GM21360 (cell line): ENCODE results near the gene PKD2L1.
A peak's percentile ranks its signal among the peaks of the same experiment; 100 is the strongest.
"Not testable (repeated sequence)": the region's sequence is repeated elsewhere in the genome, so short reads cannot be mapped to it uniquely, and the experiment has no call there.

Experiments used
- ATAC-seq: cut with Tn5 transposase; IDR thresholded peaks from one replicate; pipeline ENCODE4 v1.9.1; 2021; ENCODE audit warnings: mild to moderate bottlenecking, moderate library complexity; ENCODE audit not compliant: unreplicated experiment

The PKD2L1 gene

GRCh38 chr10:100334762-100335161 lies 4.7 kb upstream of the PKD2L1 start:
- no peak for ATAC-seq

- no peak for ATAC-seq
Observed at GRCh38 chr10:100333661-100334440, 3.8 kb upstream of the PKD2L1 start.

GRCh38 chr10:100333106-100333505 lies 3.1 kb upstream of the PKD2L1 start:
- ATAC-seq, result no peak

GRCh38 chr10:100328198-100328597 lies 1.8 kb downstream of the PKD2L1 start:
- ATAC-seq, result no peak

GRCh38 chr10:100327718-100328009 lies 2.4 kb downstream of the PKD2L1 start:
- no peak for ATAC-seq

- peak; percentile 97 for ATAC-seq
Observed at GRCh38 chr10:100327007-100327717, 2.9 kb downstream of the PKD2L1 start.

GRCh38 chr10:100325158-100325557 lies 4.9 kb downstream of the PKD2L1 start:
- no peak for ATAC-seq

- ATAC-seq, result no peak
Observed at GRCh38 chr10:100319707-100320402, 10.2 kb downstream of the PKD2L1 start.

GRCh38 chr10:100318207-100318606 lies 11.8 kb downstream of the PKD2L1 start:
- no peak for ATAC-seq

GRCh38 chr10:100315615-100316014 lies 14.4 kb downstream of the PKD2L1 start:
- no peak for ATAC-seq

- no peak for ATAC-seq
Observed at GRCh38 chr10:100311298-100311697, 18.7 kb downstream of the PKD2L1 start.

- no peak for ATAC-seq
Observed at GRCh38 chr10:100307684-100308083, 22.3 kb downstream of the PKD2L1 start.

GRCh38 chr10:100306861-100307260 lies 23.2 kb downstream of the PKD2L1 start:
- no peak for ATAC-seq

GRCh38 chr10:100304414-100304813 lies 25.6 kb downstream of the PKD2L1 start:
- ATAC-seq, result no peak

- ATAC-seq, result no peak
Observed at GRCh38 chr10:100303724-100304319, 26.2 kb downstream of the PKD2L1 start.

- not testable (repeated sequence) for ATAC-seq
Observed at GRCh38 chr10:100301123-100301522, 28.9 kb downstream of the PKD2L1 start.

- no peak for ATAC-seq
Observed at GRCh38 chr10:100297242-100297641, 32.8 kb downstream of the PKD2L1 start.

GRCh38 chr10:100293066-100293465 lies 37.0 kb downstream of the PKD2L1 start:
- ATAC-seq, result no peak

- not testable (repeated sequence) for ATAC-seq
Observed at GRCh38 chr10:100292300-100292699, 37.7 kb downstream of the PKD2L1 start.

GRCh38 chr10:100291356-100291755 lies 38.7 kb downstream of the PKD2L1 start:
- no peak for ATAC-seq

- ATAC-seq, result no peak
Observed at GRCh38 chr10:100289641-100290040, 40.4 kb downstream of the PKD2L1 start.
